MCF 10A (cell line): ENCODE results near the gene MAP3K2. TPM values are rescaled to one million over a fixed set of nuclear protein-coding genes. Genes with fewer than 3 reads are reported as not detected.

Experiments
- BruUV-seq: library from RNA; stranded (reverse); fragments of 400-500 nt; replicated peaks from 2 replicates; lab custom pipeline; 2021; lab: Mats Ljungman, UMichigan
- CTCF ChIA-PET: fragments of 300-600 bp; sonication (Branson Sonifier 250); formaldehyde crosslinking; extraction: SDS; loops from one replicate; lab custom pipeline; 2021; ENCODE audit warnings: antibody characterized with exemption, inconsistent platforms; lab: Yijun Ruan, JAX
- POLR2A ChIA-PET: fragments of 300-600, 350-650 bp; sonication (Branson Sonifier 250); formaldehyde crosslinking; extraction: SDS; loops from one replicate; lab custom pipeline; 2020; ENCODE audit warnings: antibody characterized with exemption, inconsistent platforms; lab: Yijun Ruan, JAX
- DNase-seq: peaks from one replicate; pipeline ENCODE4 v3.0.0-alpha.2; 2018; ENCODE audit not compliant: unreplicated experiment
- H3K27ac Mint-ChIP-seq: one replicate; pipeline ENCODE4 v1.8.0; 2022; ENCODE audit warnings: mild to moderate bottlenecking, low read depth, mixed read lengths; ENCODE audit not compliant: unreplicated experiment
- H3K27me3 Mint-ChIP-seq: one replicate; pipeline ENCODE4 v1.8.0; 2022; ENCODE audit warnings: mixed read lengths; ENCODE audit not compliant: insufficient read depth, unreplicated experiment
- H3K36me3 Mint-ChIP-seq: one replicate; pipeline ENCODE4 v1.8.0; 2022; ENCODE audit warnings: mild to moderate bottlenecking, moderate library complexity, mixed read lengths; ENCODE audit not compliant: insufficient read depth, unreplicated experiment
- H3K4me1 Mint-ChIP-seq: one replicate; pipeline ENCODE4 v1.8.0; 2022; ENCODE audit warnings: mixed read lengths; ENCODE audit not compliant: insufficient read depth, unreplicated experiment
- H3K4me3 Mint-ChIP-seq: one replicate; pipeline ENCODE4 v1.8.0; 2022; ENCODE audit warnings: mild to moderate bottlenecking, moderate library complexity, mixed read lengths; ENCODE audit not compliant: unreplicated experiment
- H3K9me3 Mint-ChIP-seq: one replicate; pipeline ENCODE4 v1.8.0; 2022; ENCODE audit warnings: mixed read lengths; ENCODE audit not compliant: unreplicated experiment
- intact Hi-C: fragments of 100-400 bp; cut with micrococcal nuclease; formaldehyde crosslinking; loops from 2 replicates; pipeline ENCODE4 v1.14.1; 2022
- total RNA-seq: library from RNA; stranded (reverse); gene quantifications from 2 replicates; pipeline ENCODE4 v1.2.3, GENCODE V29; 2022
- TF ChIP-seq, protein P1 (sequence below): fragments of 200-600 bp; IDR thresholded peaks from one replicate; pipeline ENCODE4 v1.8.0; 2022; ENCODE audit warnings: antibody characterized with exemption, mild to moderate bottlenecking; ENCODE audit not compliant: unreplicated experiment

Gene MAP3K2
- total RNA-seq, 1 experiment from 2014 or later: 62.9 TPM

DNA sequence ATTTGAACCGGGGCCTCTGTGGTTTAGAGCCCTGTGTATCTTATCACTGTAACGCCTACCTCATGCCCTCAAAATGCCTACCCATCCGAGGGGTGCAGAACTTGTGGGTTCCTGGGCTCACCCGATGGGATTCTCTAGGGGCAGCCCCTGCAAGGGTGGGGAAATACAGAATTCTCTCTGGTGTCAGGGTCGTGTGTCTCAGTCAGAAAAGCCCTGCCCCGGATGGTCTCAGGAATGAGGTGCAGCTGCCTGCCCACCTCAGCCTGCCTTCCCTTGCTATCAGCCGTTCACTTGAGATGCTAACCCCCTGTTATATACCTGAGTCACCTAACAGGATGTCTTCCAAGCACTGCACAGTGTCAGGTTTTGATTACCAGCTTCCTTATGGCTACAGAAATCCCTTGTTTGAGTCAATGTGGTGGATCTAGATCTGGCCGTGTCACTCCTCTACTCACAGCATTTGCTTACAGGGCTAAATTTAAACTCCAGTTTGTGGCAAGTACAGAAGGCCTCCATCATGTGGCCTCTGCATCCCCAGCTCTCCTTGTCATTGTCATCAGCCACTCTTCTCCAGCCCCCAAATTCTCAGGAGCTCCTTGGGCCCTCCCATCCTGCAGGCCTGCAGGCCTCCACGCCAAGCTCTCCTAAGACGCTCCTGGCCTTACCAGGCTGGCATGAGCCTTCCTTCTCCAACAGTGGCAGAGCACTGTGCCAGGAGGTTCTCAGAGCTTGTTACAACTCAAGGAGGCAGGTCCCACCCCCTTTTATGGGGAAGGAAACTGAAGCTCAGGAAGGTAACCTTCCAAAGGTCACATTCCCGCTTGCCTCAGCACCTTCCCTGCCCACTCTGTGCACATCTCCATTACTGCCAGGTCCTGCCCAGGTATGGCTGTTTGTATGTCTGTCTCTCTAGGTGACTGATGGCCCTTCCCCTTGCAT is 14.3 kb upstream of the MAP3K2 start:
- TF ChIP-seq, protein P1, sequence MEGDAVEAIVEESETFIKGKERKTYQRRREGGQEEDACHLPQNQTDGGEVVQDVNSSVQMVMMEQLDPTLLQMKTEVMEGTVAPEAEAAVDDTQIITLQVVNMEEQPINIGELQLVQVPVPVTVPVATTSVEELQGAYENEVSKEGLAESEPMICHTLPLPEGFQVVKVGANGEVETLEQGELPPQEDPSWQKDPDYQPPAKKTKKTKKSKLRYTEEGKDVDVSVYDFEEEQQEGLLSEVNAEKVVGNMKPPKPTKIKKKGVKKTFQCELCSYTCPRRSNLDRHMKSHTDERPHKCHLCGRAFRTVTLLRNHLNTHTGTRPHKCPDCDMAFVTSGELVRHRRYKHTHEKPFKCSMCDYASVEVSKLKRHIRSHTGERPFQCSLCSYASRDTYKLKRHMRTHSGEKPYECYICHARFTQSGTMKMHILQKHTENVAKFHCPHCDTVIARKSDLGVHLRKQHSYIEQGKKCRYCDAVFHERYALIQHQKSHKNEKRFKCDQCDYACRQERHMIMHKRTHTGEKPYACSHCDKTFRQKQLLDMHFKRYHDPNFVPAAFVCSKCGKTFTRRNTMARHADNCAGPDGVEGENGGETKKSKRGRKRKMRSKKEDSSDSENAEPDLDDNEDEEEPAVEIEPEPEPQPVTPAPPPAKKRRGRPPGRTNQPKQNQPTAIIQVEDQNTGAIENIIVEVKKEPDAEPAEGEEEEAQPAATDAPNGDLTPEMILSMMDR: no peak
- BruUV-seq: no TSS peak
- Mint-ChIP-seq H3K4me3 (peak overlapping the region; percentile 29), H3K27ac (peak overlapping the region; percentile 70), H3K4me1 (peaks cover 53% of the 10 kb centered on the region), H3K36me3 (peaks cover 6% of the 10 kb centered on the region), H3K27me3 (no peaks in the 10 kb centered on the region), H3K9me3 (no peaks in the 10 kb centered on the region)
- ChIA-PET CTCF (interaction anchor here (0.6 to 3.1 kb wide), 6 partner anchors 13 to 1470 kb away, joined by 3 to 12 read pairs (median 4); no protein-coding TSS in a partner anchor), POLR2A (interaction anchor here (0.6 to 7.0 kb wide), 5 partner anchors 11 to 409 kb away, joined by 3 to 57 read pairs (median 28); partner anchors contain the start of genes MAP3K2 and WDR33)
- intact Hi-C loops: no loop called here
- DNase-seq: no peak

DNA sequence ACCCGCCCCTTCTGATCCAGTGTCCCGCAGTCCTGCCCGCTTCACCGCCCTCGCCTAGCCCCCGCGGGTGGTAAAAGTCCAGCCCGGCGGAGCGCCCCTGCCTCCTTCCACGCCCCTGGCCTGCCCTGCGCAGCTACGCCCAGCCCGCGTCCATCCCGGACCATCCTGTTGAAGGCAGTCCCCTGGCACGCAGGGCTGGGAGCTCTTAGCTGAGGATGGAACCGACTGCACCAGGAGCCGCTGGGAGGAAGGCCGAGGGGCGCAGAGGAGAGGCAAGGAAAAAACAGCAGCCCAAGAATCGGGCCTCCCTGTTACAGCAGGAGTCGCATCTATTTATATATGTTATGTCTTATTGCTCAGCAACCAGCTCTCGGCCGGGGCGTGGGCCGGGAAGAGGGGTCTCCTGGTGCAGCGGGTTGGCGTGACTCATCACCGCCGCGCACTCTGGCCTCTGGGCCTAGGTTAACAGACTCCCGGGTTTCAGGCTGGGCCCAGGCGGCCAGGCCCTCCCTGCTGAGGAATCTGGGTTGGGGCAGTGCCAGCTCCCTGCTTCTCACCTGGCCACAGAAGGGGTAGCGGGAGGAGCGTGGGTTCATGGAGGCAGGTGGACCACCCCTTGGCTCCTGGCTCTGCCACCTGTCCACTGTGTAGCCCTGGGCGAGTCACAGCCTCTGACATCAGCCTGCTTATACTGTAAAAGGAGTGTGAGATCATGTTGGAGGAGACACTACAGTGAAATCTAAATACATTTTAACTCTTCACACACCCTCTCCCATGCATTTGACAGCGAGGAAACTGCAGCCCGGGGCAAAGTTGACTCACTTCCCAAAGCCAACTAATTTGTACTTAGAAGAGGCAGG is 13.4 kb upstream of the MAP3K2 start:
- TF ChIP-seq, protein P1: no peak
- ChIA-PET CTCF (interaction anchor here (0.7 to 3.1 kb wide), 4 partner anchors 12 to 73 kb away, joined by 3 to 12 read pairs (median 4); no protein-coding TSS in a partner anchor), POLR2A (interaction anchor here (0.6 to 7.0 kb wide), 7 partner anchors 12 to 410 kb away, joined by 3 to 57 read pairs (median 4); partner anchors contain the start of genes MAP3K2 and WDR33)
- intact Hi-C loops: no loop called here
- BruUV-seq: no TSS peak
- no peaks in the 10 kb centered on the region for H3K9me3 Mint-ChIP-seq
- no peak overlapping the region for H3K4me3 Mint-ChIP-seq
- peak; percentile 87 for DNase-seq
- peaks cover 49% of the 10 kb centered on the region for H3K4me1 Mint-ChIP-seq
- peak overlapping the region; percentile 70 for H3K27ac Mint-ChIP-seq
- peaks cover 6% of the 10 kb centered on the region for H3K36me3 Mint-ChIP-seq
- no peaks in the 10 kb centered on the region for H3K27me3 Mint-ChIP-seq

DNA sequence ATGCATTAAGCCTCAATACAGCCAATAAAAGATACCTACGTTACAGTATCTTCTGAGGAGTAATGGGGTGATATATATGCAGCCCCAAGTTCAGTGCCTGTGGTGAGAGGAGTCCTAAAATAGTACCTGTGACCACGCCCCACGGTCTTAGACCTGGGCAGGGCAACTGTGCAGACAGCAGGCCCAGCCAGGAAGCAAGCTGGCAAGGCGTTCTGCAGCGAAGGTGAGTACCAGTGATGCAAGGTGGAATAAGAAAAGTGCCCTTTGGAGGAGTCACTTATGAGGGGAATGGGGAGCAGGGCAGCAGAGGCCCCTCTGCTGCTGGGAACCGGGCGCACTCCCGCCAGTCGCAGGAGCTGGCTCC is 12.7 kb upstream of the MAP3K2 start:
- peak; percentile 45 for DNase-seq
- no peaks in the 10 kb centered on the region for H3K27me3 Mint-ChIP-seq
- TF ChIP-seq, protein P1: no peak
- H3K4me3 Mint-ChIP-seq: no peak overlapping the region
- ChIA-PET POLR2A (interaction anchor here (0.9 to 7.0 kb wide), 4 partner anchors 12 to 79 kb away, joined by 3 to 57 read pairs (median 40); partner anchors contain the start of gene MAP3K2), CTCF (interaction anchor here (1.2 to 3.1 kb wide), 3 partner anchors 12 to 19 kb away, joined by 4 to 12 read pairs (median 6); no protein-coding TSS in a partner anchor)
- peak overlapping the region; percentile 70 for H3K27ac Mint-ChIP-seq
- no TSS peak for BruUV-seq
- H3K9me3 Mint-ChIP-seq: no peaks in the 10 kb centered on the region
- peaks cover 6% of the 10 kb centered on the region for H3K36me3 Mint-ChIP-seq
- intact Hi-C loops: no loop called here
- peaks cover 48% of the 10 kb centered on the region for H3K4me1 Mint-ChIP-seq
